ENCODE data around the gene IQSEC2.

IQSEC2 gene

GRCh38 chrX:53241558-53241957, 39.8 kb downstream of the IQSEC2 start:
- no peak for DNase-seq

- DNase-seq: no peak
Observed at GRCh38 chrX:53239474-53239873, 41.9 kb downstream of the IQSEC2 start.

- DNase-seq: no peak
Observed at GRCh38 chrX:53237056-53237455, 44.3 kb downstream of the IQSEC2 start.

GRCh38 chrX:53236025-53236679, 45.2 kb downstream of the IQSEC2 start:
- DNase-seq: no peak

GRCh38 chrX:53235566-53235965, 45.8 kb downstream of the IQSEC2 start:
- DNase-seq: no peak

GRCh38 chrX:53234484-53234883, 46.9 kb downstream of the IQSEC2 start:
- DNase-seq: no peak

GRCh38 chrX:53233536-53233935, 47.8 kb downstream of the IQSEC2 start:
- no peak for DNase-seq

- no peak for DNase-seq
Observed at GRCh38 chrX:53230116-53230515, 51.3 kb downstream of the IQSEC2 start.

GRCh38 chrX:53227224-53227765, 54.1 kb downstream of the IQSEC2 start:
- DNase-seq: no peak

GRCh38 chrX:53224860-53225797, 56.3 kb downstream of the IQSEC2 start, which contains the start of gene KDM5C:
Gene KDM5C, minus strand, starts transcription at chrX:53225207. Its CDS starts 318 bp downstream, at chrX:53224889.
- DNase-seq: peak; percentile 88

GRCh38 chrX:53223955-53224859, 57.2 kb downstream of the IQSEC2 start:
- no peak for DNase-seq

GRCh38 chrX:53223068-53223693, 58.2 kb downstream of the IQSEC2 start:
- DNase-seq: no peak
